SU-DHL-6 (cell line): ENCODE results near the gene RPTOR.

Source experiments
- H2AFZ ChIP-seq: fragments of 200-600 bp; sonication (generic); 2 replicates; pipeline ENCODE4 v1.6.1; 2014; ENCODE audit warnings: low read depth, mild to moderate bottlenecking, moderate library complexity, mixed read lengths, antibody characterized with exemption, low read length; ENCODE audit not compliant: severe bottlenecking
- H3F3A ChIP-seq: fragments of 200-600 bp; shearing (Covaris generic); 2 replicates; pipeline ENCODE4 v1.6.0; 2016; ENCODE audit warnings: antibody characterized with exemption, mild to moderate bottlenecking; ENCODE audit not compliant: insufficient read depth
- H3K27ac ChIP-seq: fragments of 200-600 bp; sonication (generic); 2 replicates; pipeline ENCODE4 v1.5.1; 2016; ENCODE audit warnings: low read depth, mild to moderate bottlenecking, low read length, moderate library complexity, mixed read lengths
- H3K27me3 ChIP-seq: fragments of 200-600 bp; sonication (generic), shearing (Covaris generic); 2 replicates; pipeline ENCODE4 v1.6.0; 2014; ENCODE audit warnings: mild to moderate bottlenecking, low read length
- H3K36me3 ChIP-seq: fragments of 200-600 bp; sonication (generic); 2 replicates; pipeline ENCODE4 v1.6.1; 2014; ENCODE audit warnings: mild to moderate bottlenecking, low read length, mixed read lengths
- H3K4me2 ChIP-seq: fragments of 300-600, 200-600 bp; shearing (Covaris generic), sonication (generic); 2 replicates; pipeline ENCODE4 v1.6.0; 2014; ENCODE audit warnings: low read length, low read depth, mild to moderate bottlenecking; ENCODE audit not compliant: poor library complexity, severe bottlenecking
- H3K4me3 ChIP-seq: fragments of 200-600 bp; sonication (generic); 2 replicates; pipeline ENCODE4 v1.5.1; 2014; ENCODE audit warnings: antibody characterized with exemption, low read length, mild to moderate bottlenecking, mixed read lengths; ENCODE audit not compliant: insufficient read depth, poor library complexity, severe bottlenecking
- H3K79me2 ChIP-seq: fragments of 200-600 bp; sonication (generic); 2 replicates; pipeline ENCODE4 v1.6.1; 2014; ENCODE audit warnings: mild to moderate bottlenecking, low read length, moderate library complexity; ENCODE audit not compliant: insufficient read depth
- H3K9ac ChIP-seq: fragments of 200-600 bp; sonication (generic); 2 replicates; pipeline ENCODE4 v1.7.0; 2014; ENCODE audit warnings: mild to moderate bottlenecking, low read length
- H3K9me2 ChIP-seq: fragments of 200-600 bp; sonication (generic); replicated peaks from 2 replicates; pipeline ENCODE4 v1.6.1; 2014; ENCODE audit warnings: low read length; ENCODE audit not compliant: insufficient read depth
- H3K9me3 ChIP-seq: fragments of 200-600 bp; sonication (generic); 2 replicates; pipeline ENCODE4 v1.6.1; 2014; ENCODE audit warnings: low read length, mixed read lengths; ENCODE audit not compliant: insufficient read depth
- H4K20me1 ChIP-seq: fragments of 200-600 bp; sonication (generic); 2 replicates; pipeline ENCODE4 v1.6.1; 2014; ENCODE audit warnings: low read depth, mild to moderate bottlenecking, antibody characterized with exemption, low read length, moderate library complexity, mixed read lengths
- CTCF ChIP-seq: fragments of 200-600 bp; sonication (generic); IDR thresholded peaks from one replicate; pipeline ENCODE4 v1.5.1; 2017; ENCODE audit warnings: antibody characterized with exemption, mild to moderate bottlenecking, low read length, moderate library complexity; ENCODE audit not compliant: insufficient read depth, poor library complexity, severe bottlenecking
- EZH2phosphoT487 ChIP-seq: fragments of 200-600 bp; sonication (generic), shearing (Covaris generic); conservative IDR thresholded peaks from 2 replicates; pipeline ENCODE4 v1.6.1; 2018; ENCODE audit warnings: mild to moderate bottlenecking, antibody characterized with exemption, low read length, moderate library complexity, mixed read lengths

The RPTOR gene

GRCh38 chr17:80835816-80836657 lies 291.4 kb downstream of the RPTOR start:
- Histone ChIP-seq H2AFZ (no peak overlapping the region), H3K4me2 (no peak overlapping the region), H3K9me2 (no peaks in the 10 kb centered on the region), H3K27me3 (no peaks in the 10 kb centered on the region), H4K20me1 (no peaks in the 10 kb centered on the region), H3F3A (no peaks in the 10 kb centered on the region), H3K36me3 (no peaks in the 10 kb centered on the region), H3K27ac (no peak overlapping the region), H3K9me3 (no peaks in the 10 kb centered on the region), H3K9ac (no peak overlapping the region), H3K4me3 (no peak overlapping the region), H3K79me2 (no peaks in the 10 kb centered on the region)
- no peak for TF ChIP-seq EZH2phosphoT487
- no peak for TF ChIP-seq CTCF

- no peaks in the 10 kb centered on the region for H3K36me3 ChIP-seq
- H3K4me3 ChIP-seq = no peak overlapping the region
- TF ChIP-seq CTCF = no peak
- TF ChIP-seq EZH2phosphoT487 = no peak
- no peaks in the 10 kb centered on the region for H3K27me3 ChIP-seq
- H3K9me3 ChIP-seq = no peaks in the 10 kb centered on the region
- H3K27ac ChIP-seq = no peak overlapping the region
- no peak overlapping the region for H2AFZ ChIP-seq
- no peak overlapping the region for H3K4me2 ChIP-seq
- H3K79me2 ChIP-seq = no peaks in the 10 kb centered on the region
- H3K9ac ChIP-seq = no peak overlapping the region
- H3F3A ChIP-seq = no peaks in the 10 kb centered on the region
- no peaks in the 10 kb centered on the region for H3K9me2 ChIP-seq
- no peaks in the 10 kb centered on the region for H4K20me1 ChIP-seq
Observed at GRCh38 chr17:80836658-80836965, 292.0 kb downstream of the RPTOR start.

- H3K4me2 ChIP-seq = no peak overlapping the region
- no peak overlapping the region for H2AFZ ChIP-seq
- no peak overlapping the region for H3K4me3 ChIP-seq
- H3K36me3 ChIP-seq = no peaks in the 10 kb centered on the region
- no peaks in the 10 kb centered on the region for H4K20me1 ChIP-seq
- no peak overlapping the region for H3K9ac ChIP-seq
- H3K9me2 ChIP-seq = no peaks in the 10 kb centered on the region
- no peaks in the 10 kb centered on the region for H3K27me3 ChIP-seq
- H3K79me2 ChIP-seq = no peaks in the 10 kb centered on the region
- TF ChIP-seq EZH2phosphoT487 = no peak
- TF ChIP-seq CTCF = no peak
- H3F3A ChIP-seq = no peaks in the 10 kb centered on the region
- no peak overlapping the region for H3K27ac ChIP-seq
- no peaks in the 10 kb centered on the region for H3K9me3 ChIP-seq
Observed at GRCh38 chr17:80836971-80837481, 292.4 kb downstream of the RPTOR start.
